Measurements from ENCODE around the gene ZBTB45. TPM values are rescaled to one million over a fixed set of nuclear protein-coding genes. Genes with fewer than 3 reads are reported as not detected.

The ZBTB45 gene
- total and polyA plus RNA-seq, 10 of the 15 experiments (the other 5 are each of a cell fraction or from before 2014, with no cell fraction given), result 0.29 to 17.2 (median 4.2) TPM

- TF ChIP-seq SIN3A (IDR thresholded peaks at IDR 0.05; ENCODE audit: low read depth, low read length) (0 out of 2 replicates have a peak, but pooled peaks have one; percentile 13), FOS (IDR thresholded peaks at IDR 0.05; ENCODE audit: borderline replicate concordance, extremely low read depth, insufficient read length) (no peak), NR2F1 (conservative IDR thresholded peaks at IDR 0.05) (0 out of 2 replicates have a peak, but pooled peaks have one; percentile 64)
These were observed 25.1 kb upstream of the ZBTB45 start (continued) for GRCh38 chr19:58544591-58545285.

GRCh38 chr19:58543826-58544590 lies 24.4 kb upstream of the ZBTB45 start, which contains the start of gene TRIM28:
Gene TRIM28 (plus strand): TSS chr19:58544064. CDS start chr19:58544758, 694 bp downstream.
- Histone ChIP-seq H3K4me3 (peak within 1 kb of the TSS; percentile 92), H3K4me2 (ENCODE audit: control insufficient read depth, insufficient read depth) (peak within 1 kb of the TSS; percentile 100), H3K27ac (ENCODE audit: control insufficient read depth, insufficient read depth) (peak within 1 kb of the TSS; percentile 89), H4K20me1 (ENCODE audit: control insufficient read depth, insufficient read depth) (peaks cover 19% of the 10 kb centered on the region), H3K27me3 (replicated peaks in 1 of 2; ENCODE audit: control insufficient read depth in 2 of 2, insufficient read depth in 2 of 2, low read length in 1 of 2) (no peaks in the 10 kb centered on the region; a peak in 1 of 4 replicates), H3K79me2 (ENCODE audit: control insufficient read depth, insufficient read depth, low read length) (peaks cover 37% of the 10 kb centered on the region), H3K36me3 (ENCODE audit: control insufficient read depth in 2 of 2, insufficient read depth in 2 of 2, low read length in 1 of 2) (peaks cover 20 to 25% of the 10 kb centered on the region in 2 experiments; a peak in 3 of 4 replicates), H3K4me1 (ENCODE audit: control insufficient read depth, insufficient read depth, low read length) (peaks cover 8% of the 10 kb centered on the region), H2AFZ (ENCODE audit: control insufficient read depth, low read depth, low read length) (peak within 1 kb of the TSS; percentile 92), H3K9ac (ENCODE audit: control insufficient read depth, insufficient read depth, low read length) (peak within 1 kb of the TSS; percentile 92), H3K9me3 (replicated peaks; ENCODE audit: control insufficient read depth, insufficient read depth, low read length) (no peaks in the 10 kb centered on the region)
- FAIRE-seq (peak; percentile 93), DNase-seq (ENCODE audit: low read depth, low spot score) (peak; percentile 96), ATAC-seq (peak; percentile 99)
- ChIA-PET SMC1A (ENCODE audit: uncharacterized antibody, unreplicated experiment) (interaction anchor here (1.0 to 3.2 kb wide), 5 partner anchors 9 to 32 kb away, joined by 3 to 14 read pairs (median 7); partner anchors contain the start of genes CHMP2A and ZBTB45), RAD21 (ENCODE audit: unreplicated experiment) (interaction anchor here (0.6 to 2.6 kb wide), 6 partner anchors 11 to 93 kb away, joined by 3 to 25 read pairs (median 4); partner anchors contain the start of genes CHMP2A, ZBTB45 and ZNF324B), CTCF (interaction anchor here (1.0 to 3.0 kb wide), 6 partner anchors 8 to 34 kb away, joined by 3 to 21 read pairs (median 4); partner anchors contain the start of gene ZBTB45), POLR2A (interaction anchor here (0.6 to 3.6 kb wide), 13 partner anchors 11 to 226 kb away, joined by 3 to 41 read pairs (median 4); partner anchors contain the start of genes CHMP2A, ZBTB45, ZNF497 and ZNF837)
- in situ Hi-C loops (cut with MboI), result no loop called here
- intact Hi-C loops (cut with micrococcal nuclease; ENCODE audit: unreplicated experiment), result loop anchor here (1.0 to 2.0 kb wide), 2 partner anchors 11 to 29 kb away; partner anchors contain the start of genes CHMP2A and MZF1
- 2% methylated on average over 47 of the region's 73 CpGs for WGBS (ENCODE audit: insufficient coverage, insufficient replicate concordance, low lambda C conversion rate, missing lambda C conversion rate)
- BruUV-seq (replicated peaks), result TSS peak; percentile 94
- TF ChIP-seq E4F1 (IDR thresholded peaks at IDR 0.05; ENCODE audit: borderline replicate concordance, partially characterized antibody), result peak; percentile 21
- no peak for TF ChIP-seq SIX5 (IDR thresholded peaks at IDR 0.05; ENCODE audit: low read depth, low read length, severe bottlenecking)
- TF ChIP-seq CREB1 (IDR thresholded peaks at IDR 0.05; ENCODE audit: low read depth), result peak; percentile 94
- no peak for TF ChIP-seq CBX5 (IDR thresholded peaks at IDR 0.05; ENCODE audit: low read depth)
- peak; percentile 100 for TF ChIP-seq NBN (IDR thresholded peaks at IDR 0.05)
- TF ChIP-seq RB1 (IDR thresholded peaks at IDR 0.05; ENCODE audit: borderline replicate concordance), result peak; percentile 97
- 0 out of 4 replicates have a peak, but pooled peaks of 1 of the 2 experiments have one; percentile 65 for TF ChIP-seq BHLHE40 (IDR thresholded peaks at IDR 0.05; ENCODE audit: borderline replicate concordance in 1 of 2, low read depth in 2 of 2, low read length in 1 of 2)
- peak; percentile 95 for TF ChIP-seq ZNF687 (IDR thresholded peaks at IDR 0.05)
- TF ChIP-seq POLR2A (IDR thresholded peaks at IDR 0.05; ENCODE audit: low read depth, low read length), result peak; percentile 99
- no peak for TF ChIP-seq CEBPB (IDR thresholded peaks at IDR 0.05; ENCODE audit: borderline replicate concordance in 1 of 2, low read depth in 2 of 2, low read length in 2 of 2)

Data from GM12878 (cell line).